KMS-11 (cell line): ENCODE data around the gene ZMAT5.

Source experiments
- H2AFZ ChIP-seq: fragments of 200-600 bp; sonication (generic); 2 replicates; pipeline ENCODE4 v1.6.1; 2016; ENCODE audit warnings: antibody characterized with exemption, mixed run types, low read depth
- H3K27ac ChIP-seq: fragments of 200-600 bp; sonication (generic); 2 replicates; pipeline ENCODE4 v1.6.1; 2016; ENCODE audit warnings: mild to moderate bottlenecking, mixed run types
- H3K27me3 ChIP-seq: fragments of 200-600 bp; sonication (generic); 2 replicates; pipeline ENCODE4 v1.6.1; 2017; ENCODE audit warnings: mild to moderate bottlenecking, low read depth, mixed run types, moderate library complexity; ENCODE audit not compliant: insufficient read depth
- H3K36me3 ChIP-seq: fragments of 200-600 bp; sonication (generic); 2 replicates; pipeline ENCODE4 v1.6.1; 2017; ENCODE audit warnings: mild to moderate bottlenecking, mixed run types; ENCODE audit not compliant: insufficient read depth
- H3K4me1 ChIP-seq: fragments of 200-600 bp; sonication (generic); 2 replicates; pipeline ENCODE4 v1.6.1; 2016; ENCODE audit warnings: mild to moderate bottlenecking, low read depth, mixed run types; ENCODE audit not compliant: poor library complexity, severe bottlenecking
- H3K4me2 ChIP-seq: fragments of 200-600 bp; sonication (generic); 2 replicates; pipeline ENCODE4 v1.7.0; 2016; ENCODE audit warnings: mild to moderate bottlenecking, mixed run types
- H3K4me3 ChIP-seq: fragments of 200-600 bp; sonication (generic); IDR thresholded peaks from 2 replicates; pipeline ENCODE4 v1.6.1; 2017; ENCODE audit warnings: low read depth, low read length, mixed read lengths; ENCODE audit not compliant: insufficient read depth
- H3K79me2 ChIP-seq: fragments of 200-600 bp; sonication (generic); 2 replicates; pipeline ENCODE4 v1.6.1; 2016; ENCODE audit warnings: low read depth, mixed run types; ENCODE audit not compliant: insufficient read depth
- H3K9ac ChIP-seq: fragments of 200-600 bp; sonication (generic); 2 replicates; pipeline ENCODE4 v1.6.1; 2016; ENCODE audit warnings: mild to moderate bottlenecking, mixed run types
- H4K20me1 ChIP-seq: fragments of 200-600 bp; sonication (generic); 2 replicates; pipeline ENCODE4 v1.6.1; 2016; ENCODE audit warnings: mild to moderate bottlenecking, mixed run types; ENCODE audit not compliant: insufficient read depth
- CTCF ChIP-seq: fragments of 200-600 bp; sonication (generic); conservative IDR thresholded peaks from 2 replicates; pipeline ENCODE4 v1.6.1; 2017; ENCODE audit warnings: low read depth, mild to moderate bottlenecking, antibody characterized with exemption, low read length, moderate library complexity, mixed read lengths

ZMAT5 gene

GRCh38 chr22:29806196-29806595 is 39.4 kb upstream of the ZMAT5 start:
- Histone ChIP-seq H3K27ac (no peak overlapping the region), H3K4me3 (no peak overlapping the region), H4K20me1 (no peaks in the 10 kb centered on the region), H3K27me3 (no peaks in the 10 kb centered on the region), H3K36me3 (peaks cover 6% of the 10 kb centered on the region; the same call in 1 of the 2 replicates), H3K4me2 (no peak overlapping the region), H2AFZ (no peak overlapping the region), H3K79me2 (no peaks in the 10 kb centered on the region), H3K4me1 (no peaks in the 10 kb centered on the region), H3K9ac (no peak overlapping the region)
- TF ChIP-seq CTCF = no peak

- peaks cover 6% of the 10 kb centered on the region; the same call in 1 of the 2 replicates for H3K36me3 ChIP-seq
- no peaks in the 10 kb centered on the region for H4K20me1 ChIP-seq
- no peaks in the 10 kb centered on the region for H3K4me1 ChIP-seq
- H3K4me2 ChIP-seq = no peak overlapping the region
- no peaks in the 10 kb centered on the region for H3K27me3 ChIP-seq
- no peak overlapping the region for H2AFZ ChIP-seq
- H3K4me3 ChIP-seq = no peak overlapping the region
- no peak for TF ChIP-seq CTCF
- no peak overlapping the region for H3K27ac ChIP-seq
- no peak overlapping the region for H3K9ac ChIP-seq
- H3K79me2 ChIP-seq = no peaks in the 10 kb centered on the region
Measured at GRCh38 chr22:29804985-29805384, 38.2 kb upstream of the ZMAT5 start.

- H3K4me3 ChIP-seq = no peak overlapping the region
- H4K20me1 ChIP-seq = no peaks in the 10 kb centered on the region
- H3K79me2 ChIP-seq = no peaks in the 10 kb centered on the region
- no peak overlapping the region for H3K4me2 ChIP-seq
- peaks cover 6% of the 10 kb centered on the region; the same call in 1 of the 2 replicates for H3K36me3 ChIP-seq
- H3K9ac ChIP-seq = no peak overlapping the region
- no peak for TF ChIP-seq CTCF
- no peaks in the 10 kb centered on the region for H3K27me3 ChIP-seq
- H2AFZ ChIP-seq = no peak overlapping the region
- H3K4me1 ChIP-seq = peaks cover 12% of the 10 kb centered on the region
- H3K27ac ChIP-seq = no peak overlapping the region
Measured at GRCh38 chr22:29803190-29803589, 36.4 kb upstream of the ZMAT5 start.

- Histone ChIP-seq H3K4me1 (peaks cover 20% of the 10 kb centered on the region), H3K4me2 (no peak overlapping the region), H3K79me2 (no peaks in the 10 kb centered on the region), H4K20me1 (no peaks in the 10 kb centered on the region), H3K4me3 (no peak overlapping the region), H3K27me3 (no peaks in the 10 kb centered on the region), H3K36me3 (peaks cover 6% of the 10 kb centered on the region; the same call in 1 of the 2 replicates), H3K27ac (no peak overlapping the region), H3K9ac (no peak overlapping the region), H2AFZ (no peak overlapping the region)
- TF ChIP-seq CTCF = no peak
Measured at GRCh38 chr22:29801796-29802195, 35.0 kb upstream of the ZMAT5 start.

- Histone ChIP-seq H2AFZ (no peak overlapping the region), H3K27ac (no peak overlapping the region), H3K36me3 (peaks cover 6% of the 10 kb centered on the region; the same call in 1 of the 2 replicates), H3K4me2 (no peak overlapping the region), H3K79me2 (no peaks in the 10 kb centered on the region), H4K20me1 (no peaks in the 10 kb centered on the region), H3K4me3 (no peak overlapping the region), H3K27me3 (no peaks in the 10 kb centered on the region), H3K9ac (no peak overlapping the region), H3K4me1 (peaks cover 20% of the 10 kb centered on the region)
- no peak for TF ChIP-seq CTCF
Measured at GRCh38 chr22:29801153-29801552, 34.3 kb upstream of the ZMAT5 start.
